ENCODE results near the gene TNK1. TPM values are rescaled to one million over a fixed set of nuclear protein-coding genes. Genes with fewer than 3 reads are reported as not detected.
A peak's percentile ranks its signal among the peaks of the same experiment; 100 is the strongest.
"Not testable (repeated sequence)": the region's sequence is repeated elsewhere in the genome, so short reads cannot be mapped to it uniquely, and the experiment has no call there.

Gene TNK1
- 6.4 and 8.0 TPM in 2 replicates for total RNA-seq (2022)
- percentile 31 among the genes with signal in this experiment for Bru-seq, nascent RNA
- BruChase-seq, experiment 1, labeled RNA remaining after a 6-hour chase: percentile 47 among the genes with signal in this experiment
- percentile 43 among the genes with signal in this experiment for BruChase-seq, experiment 2, labeled RNA remaining after a 2-hour chase
- long read RNA-seq, partial matches to known transcripts: 5 of 6 reads
- long read RNA-seq, other reads (novel, unspliced or antisense): 1 of 6 reads

GRCh38 chr17:7380855-7381683 is at the start of gene TNK1:
TNK1 (plus strand) TSS chr17:7381089; CDS start chr17:7382927, 1,838 bp downstream.
- ChIA-PET CTCF (interaction anchor here (1.3 to 1.5 kb wide), 2 partner anchors 12 to 25 kb away, joined by 3 to 4 read pairs; no protein-coding TSS in a partner anchor), POLR2A (interaction anchor here (0.6 to 2.3 kb wide), 21 partner anchors 9 to 306 kb away, joined by 3 to 21 read pairs (median 4); partner anchors contain the start of genes MPDU1, PLSCR3, POLR2A and TMEM256)
- peaks cover 9% of the 10 kb centered on the region for H3K9me3 Mint-ChIP-seq (ENCODE audit: unreplicated experiment)
- DNase-seq (ENCODE audit: unreplicated experiment): peak; percentile 54
- H3K27me3 Mint-ChIP-seq (ENCODE audit: insufficient read depth, unreplicated experiment): no peaks in the 10 kb centered on the region
- peaks cover 13% of the 10 kb centered on the region for H3K4me1 Mint-ChIP-seq (ENCODE audit: insufficient read depth, unreplicated experiment)
- no peak for TF ChIP-seq CTCF (IDR thresholded peaks at IDR 0.05; ENCODE audit: unreplicated experiment)
- no TSS peak for BruUV-seq (replicated peaks)
- H3K36me3 Mint-ChIP-seq (ENCODE audit: insufficient read depth, unreplicated experiment): peaks cover 19% of the 10 kb centered on the region
- peak within 1 kb of the TSS; percentile 94 for H3K4me3 Mint-ChIP-seq (ENCODE audit: unreplicated experiment)
- intact Hi-C loops (cut with micrococcal nuclease): loop anchor here (2.0 kb wide), 1 partner anchor 26 kb away; the partner anchor contains the start of gene TMEM95
- H3K27ac Mint-ChIP-seq (ENCODE audit: low read depth, unreplicated experiment): peak within 1 kb of the TSS; percentile 90

- Mint-ChIP-seq H3K9me3 (ENCODE audit: unreplicated experiment) (no peaks in the 10 kb centered on the region), H3K27me3 (ENCODE audit: insufficient read depth, unreplicated experiment) (no peaks in the 10 kb centered on the region), H3K4me1 (ENCODE audit: insufficient read depth, unreplicated experiment) (peaks cover 15% of the 10 kb centered on the region), H3K4me3 (ENCODE audit: unreplicated experiment) (no peak overlapping the region), H3K36me3 (ENCODE audit: insufficient read depth, unreplicated experiment) (peaks cover 5% of the 10 kb centered on the region), H3K27ac (ENCODE audit: low read depth, unreplicated experiment) (no peak overlapping the region)
- ChIA-PET POLR2A (no interaction called here), CTCF (no interaction called here)
- no peak for DNase-seq (ENCODE audit: unreplicated experiment)
- no TSS peak for BruUV-seq (replicated peaks)
- no peak for TF ChIP-seq CTCF (IDR thresholded peaks at IDR 0.05; ENCODE audit: unreplicated experiment)
- intact Hi-C loops (cut with micrococcal nuclease): no loop called here
These were observed 48.8 kb upstream of the TNK1 start for GRCh38 chr17:7332111-7332510.

- H3K4me3 Mint-ChIP-seq (ENCODE audit: unreplicated experiment); CTCF ChIA-PET; H3K27me3 Mint-ChIP-seq (ENCODE audit: insufficient read depth, unreplicated experiment); H3K36me3 Mint-ChIP-seq (ENCODE audit: insufficient read depth, unreplicated experiment); H3K9me3 Mint-ChIP-seq (ENCODE audit: unreplicated experiment); POLR2A ChIA-PET; BruUV-seq (replicated peaks); DNase-seq (ENCODE audit: unreplicated experiment); intact Hi-C loops (cut with micrococcal nuclease); H3K27ac Mint-ChIP-seq (ENCODE audit: low read depth, unreplicated experiment): not testable (repeated sequence)
- peaks cover 14% of the 10 kb centered on the region for H3K4me1 Mint-ChIP-seq (ENCODE audit: insufficient read depth, unreplicated experiment)
These were observed 48.3 kb upstream of the TNK1 start for GRCh38 chr17:7332600-7333069.

- TF ChIP-seq CTCF (IDR thresholded peaks at IDR 0.05; ENCODE audit: unreplicated experiment): no peak
These were observed 45.9 kb upstream of the TNK1 start for GRCh38 chr17:7334938-7335538.

GRCh38 chr17:7335765-7336164 is 45.1 kb upstream of the TNK1 start:
- BruUV-seq (replicated peaks); H3K36me3 Mint-ChIP-seq (ENCODE audit: insufficient read depth, unreplicated experiment); intact Hi-C loops (cut with micrococcal nuclease); H3K27ac Mint-ChIP-seq (ENCODE audit: low read depth, unreplicated experiment); H3K9me3 Mint-ChIP-seq (ENCODE audit: unreplicated experiment); DNase-seq (ENCODE audit: unreplicated experiment); H3K4me3 Mint-ChIP-seq (ENCODE audit: unreplicated experiment); H3K4me1 Mint-ChIP-seq (ENCODE audit: insufficient read depth, unreplicated experiment); H3K27me3 Mint-ChIP-seq (ENCODE audit: insufficient read depth, unreplicated experiment): not testable (repeated sequence)
- POLR2A ChIA-PET: interaction anchor here (1.0 to 1.2 kb wide), 2 partner anchors 15 to 224 kb away, joined by 3 to 6 read pairs; no protein-coding TSS in a partner anchor
- CTCF ChIA-PET: interaction anchor here (1.3 to 1.4 kb wide), 2 partner anchors 10 to 39 kb away, joined by 4 to 5 read pairs; no protein-coding TSS in a partner anchor

More at GRCh38 chr17:7334938-7335538, 45.9 kb upstream of the TNK1 start:
- H3K27me3 Mint-ChIP-seq (ENCODE audit: insufficient read depth, unreplicated experiment): no peaks in the 10 kb centered on the region
- no TSS peak for BruUV-seq (replicated peaks)
- peaks cover 5% of the 10 kb centered on the region for H3K36me3 Mint-ChIP-seq (ENCODE audit: insufficient read depth, unreplicated experiment)
- H3K4me1 Mint-ChIP-seq (ENCODE audit: insufficient read depth, unreplicated experiment): no peaks in the 10 kb centered on the region
- POLR2A ChIA-PET: interaction anchor here (1.0 to 1.6 kb wide), 3 partner anchors 9 to 225 kb away, joined by 3 to 5 read pairs (median 3); partner anchors contain the start of gene TMEM95
- no peak overlapping the region for H3K27ac Mint-ChIP-seq (ENCODE audit: low read depth, unreplicated experiment)
- H3K4me3 Mint-ChIP-seq (ENCODE audit: unreplicated experiment): no peak overlapping the region
- no peaks in the 10 kb centered on the region for H3K9me3 Mint-ChIP-seq (ENCODE audit: unreplicated experiment)
- no peak for DNase-seq (ENCODE audit: unreplicated experiment)
- intact Hi-C loops (cut with micrococcal nuclease): no loop called here
- CTCF ChIA-PET: interaction anchor here (0.6 to 1.3 kb wide), 3 partner anchors 9 to 483 kb away, joined by 3 to 4 read pairs (median 3); no protein-coding TSS in a partner anchor
